AML-193 (cell line): Measurements from ENCODE around the gene LTA.
A peak's percentile ranks its signal among the peaks of the same experiment; 100 is the strongest.
"Not testable (repeated sequence)": the region's sequence is repeated elsewhere in the genome, so short reads cannot be mapped to it uniquely, and the experiment has no call there.

Source experiments
- DNase-seq, 2 experiments: peaks; one replicate each; lab custom pipeline; 2025; lab: John Stamatoyannopoulos, UW

LTA gene

DNA sequence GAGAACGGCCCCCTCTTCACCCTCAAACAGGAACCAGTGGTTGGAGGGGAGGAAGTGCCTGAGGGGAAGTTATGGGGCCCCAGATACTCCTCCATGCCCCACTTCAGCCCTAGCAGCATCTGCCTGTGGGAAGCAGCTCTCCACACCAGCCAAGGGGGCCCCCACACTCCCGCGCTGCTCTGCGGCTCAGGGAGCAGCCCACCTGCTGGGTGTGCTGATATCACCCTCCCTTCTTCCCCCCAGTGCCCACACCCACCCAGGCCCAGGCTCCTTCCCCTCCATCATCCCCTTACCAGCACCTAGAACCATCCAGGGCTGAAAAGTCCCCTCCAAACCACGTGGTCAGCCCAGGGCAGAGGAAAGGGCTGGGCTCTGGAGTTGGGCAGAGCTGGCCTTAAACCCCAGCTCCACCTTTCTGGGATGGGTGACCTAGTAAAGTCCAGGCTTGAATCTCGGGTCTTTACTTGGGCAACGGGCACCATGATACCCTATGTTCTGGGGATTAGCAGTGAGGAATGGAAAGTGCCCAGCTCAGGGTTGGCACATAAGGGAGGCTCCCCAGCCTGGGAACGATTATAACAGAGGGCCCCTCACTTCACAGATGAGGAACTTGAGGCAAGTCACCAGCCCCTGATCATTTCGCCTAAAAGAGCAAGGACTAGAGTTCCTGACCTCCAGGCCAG lies 14.7 kb downstream of the LTA start:
- DNase-seq = peak; percentile 97

DNA sequence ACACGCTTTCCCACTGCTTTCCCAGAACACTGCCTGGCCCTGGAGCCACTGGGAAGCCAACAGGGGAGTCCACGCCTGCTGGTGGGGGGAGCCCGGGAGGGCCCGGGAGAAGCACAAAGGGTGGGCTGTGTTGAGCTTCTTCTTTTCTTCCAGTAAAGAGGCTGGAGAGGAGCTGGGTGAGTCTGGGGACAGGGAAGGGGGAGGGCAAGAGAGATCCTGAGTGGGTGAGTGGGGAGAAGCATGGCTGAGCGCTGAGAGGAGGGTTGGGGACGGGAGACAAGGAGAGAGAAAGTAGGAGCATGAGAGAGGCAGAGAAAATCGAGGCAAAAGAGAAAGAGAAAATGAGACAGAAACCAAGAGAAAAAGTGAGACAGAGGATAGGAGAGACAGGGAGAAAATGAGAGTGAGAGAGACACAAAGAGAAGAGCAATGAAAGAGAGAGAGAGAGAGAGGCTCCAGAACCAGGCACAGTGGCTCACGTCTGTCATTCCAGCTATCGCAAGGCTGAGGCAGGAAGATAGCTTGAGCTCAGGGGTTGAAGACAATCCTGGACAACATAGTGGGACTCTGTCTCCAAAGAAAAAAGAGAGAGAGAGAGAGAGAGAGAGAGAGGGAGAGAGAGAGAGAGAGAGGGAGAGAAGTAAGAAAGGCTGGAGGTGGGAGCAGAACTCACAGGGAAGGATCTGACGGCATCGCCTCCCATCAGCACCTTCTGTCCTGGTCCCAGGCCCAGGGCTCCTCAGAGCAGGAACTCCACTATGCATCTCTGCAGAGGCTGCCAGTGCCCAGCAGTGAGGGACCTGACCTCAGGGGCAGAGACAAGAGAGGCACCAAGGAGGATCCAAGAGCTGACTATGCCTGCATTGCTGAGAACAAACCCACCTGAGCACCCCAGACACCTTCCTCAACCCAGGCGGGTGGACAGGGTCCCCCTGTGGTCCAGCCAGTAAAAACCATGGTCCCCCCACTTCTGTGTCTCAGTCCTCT lies 16.0 kb downstream of the LTA start:
- DNase-seq = no peak

DNA sequence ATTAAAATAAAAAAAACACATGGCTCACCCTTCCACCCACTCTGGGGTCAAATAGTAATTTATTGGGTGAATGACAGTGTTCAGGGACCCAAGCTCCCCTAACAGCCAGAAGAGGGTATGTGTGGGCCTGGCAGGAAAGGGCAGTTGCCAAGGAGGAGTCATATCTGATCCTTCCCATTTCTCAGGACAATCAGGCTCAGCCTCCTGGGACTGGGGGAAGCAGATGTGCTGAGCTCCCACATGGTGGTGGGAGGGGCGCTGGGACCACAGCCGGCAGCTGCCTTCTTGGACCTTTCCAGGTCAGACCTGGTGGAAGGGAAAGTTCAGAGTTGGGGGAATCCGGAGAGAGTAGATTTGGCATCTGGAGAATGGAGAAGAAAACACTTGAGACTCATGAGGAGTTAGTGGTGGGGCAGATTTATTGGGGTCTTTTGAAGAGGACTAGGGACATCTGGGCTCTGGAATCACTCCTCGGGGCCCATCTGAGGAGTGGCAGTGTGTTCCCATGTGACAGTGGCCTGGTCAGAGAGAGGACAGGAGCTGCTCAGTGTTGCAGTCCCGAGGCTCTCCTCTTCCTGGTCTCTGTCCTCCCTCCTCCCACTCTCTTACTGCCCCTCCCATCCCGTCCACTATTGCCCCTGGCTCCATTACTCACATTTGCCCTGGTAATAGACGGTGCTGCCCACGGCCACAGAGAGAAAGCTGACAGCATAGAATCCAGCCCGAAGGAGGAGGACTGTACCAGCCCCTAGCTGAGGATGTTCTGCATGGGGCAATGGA lies 17.0 kb downstream of the LTA start:
- DNase-seq = no peak

DNA sequence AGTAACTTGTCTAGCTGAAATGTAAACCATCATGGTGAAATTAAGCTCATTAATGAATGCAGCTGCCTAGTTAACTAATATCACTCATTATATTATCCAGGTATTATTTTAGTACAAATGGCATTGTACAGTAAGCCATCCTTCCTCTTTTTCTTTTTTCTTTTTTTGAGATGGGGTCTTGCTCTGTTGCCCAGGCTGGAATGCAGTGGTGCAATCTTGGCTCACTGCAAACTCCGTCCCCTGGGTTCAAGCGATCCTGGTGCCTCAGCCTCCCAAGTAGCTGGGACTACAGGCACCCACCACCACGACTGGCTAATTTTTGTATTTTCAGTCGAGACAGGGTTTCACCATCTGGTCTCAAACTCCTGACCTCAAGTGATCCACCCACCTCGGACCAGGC lies 18.6 kb downstream of the LTA start:
- DNase-seq = not testable (repeated sequence)

DNA sequence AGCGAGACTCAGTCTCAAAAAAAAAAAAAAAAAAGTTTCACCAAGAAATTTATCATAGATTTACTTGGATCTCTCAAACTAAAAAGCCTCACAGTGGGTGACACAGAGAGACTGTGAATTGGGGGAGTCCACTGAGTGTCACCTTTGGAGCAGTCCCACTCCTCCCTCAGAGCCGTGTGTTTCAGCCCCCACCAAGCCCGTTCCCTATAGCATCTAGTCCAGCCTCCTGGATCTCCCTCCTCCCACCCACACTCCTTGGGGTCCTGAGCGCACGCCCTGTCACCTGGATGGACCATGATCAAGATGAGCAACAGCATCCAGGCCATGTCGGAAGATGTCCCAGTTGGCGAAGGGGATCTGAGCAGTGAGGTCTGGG lies 20.3 kb downstream of the LTA start:
- no peak for DNase-seq

DNA sequence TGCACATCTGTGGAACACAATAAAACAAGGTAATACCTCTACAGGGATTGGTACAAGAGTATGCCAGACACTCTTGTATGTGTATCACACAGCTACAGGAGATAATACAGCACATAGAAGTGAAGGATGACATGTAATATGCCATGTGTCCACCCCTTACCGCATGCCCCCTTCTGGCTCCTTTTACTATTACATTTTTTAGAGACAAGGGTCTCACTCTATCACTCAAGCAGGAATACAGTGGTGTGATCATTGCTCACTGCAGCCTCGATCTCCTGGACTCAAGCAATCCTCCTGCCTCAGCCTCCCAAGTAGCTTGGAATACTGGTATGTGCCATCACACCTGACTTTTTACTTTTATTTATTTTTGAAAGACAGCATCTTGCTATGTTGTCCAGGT lies 24.9 kb downstream of the LTA start:
- DNase-seq = peak; percentile 86 to 88

DNA sequence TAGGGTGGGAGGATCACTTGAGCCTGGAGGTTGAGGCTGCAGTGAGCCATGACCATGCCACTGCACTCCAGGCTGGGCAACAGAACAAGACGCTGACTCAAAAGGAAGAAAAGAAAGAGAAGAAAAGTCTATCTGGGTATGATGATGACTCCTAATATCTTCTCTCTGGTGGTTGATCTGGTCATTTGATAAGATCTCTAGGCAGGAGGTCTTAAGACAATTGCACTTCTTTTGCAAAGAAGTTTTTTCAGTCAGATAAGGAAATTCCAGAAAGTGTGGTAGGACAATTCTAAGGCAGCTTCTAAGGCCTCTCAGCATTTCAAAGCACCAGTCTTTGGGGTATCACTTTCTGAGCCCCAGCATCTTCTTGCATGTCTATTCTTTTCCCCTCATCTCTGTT lies 35.2 kb downstream of the LTA start:
- no peak for DNase-seq

DNA sequence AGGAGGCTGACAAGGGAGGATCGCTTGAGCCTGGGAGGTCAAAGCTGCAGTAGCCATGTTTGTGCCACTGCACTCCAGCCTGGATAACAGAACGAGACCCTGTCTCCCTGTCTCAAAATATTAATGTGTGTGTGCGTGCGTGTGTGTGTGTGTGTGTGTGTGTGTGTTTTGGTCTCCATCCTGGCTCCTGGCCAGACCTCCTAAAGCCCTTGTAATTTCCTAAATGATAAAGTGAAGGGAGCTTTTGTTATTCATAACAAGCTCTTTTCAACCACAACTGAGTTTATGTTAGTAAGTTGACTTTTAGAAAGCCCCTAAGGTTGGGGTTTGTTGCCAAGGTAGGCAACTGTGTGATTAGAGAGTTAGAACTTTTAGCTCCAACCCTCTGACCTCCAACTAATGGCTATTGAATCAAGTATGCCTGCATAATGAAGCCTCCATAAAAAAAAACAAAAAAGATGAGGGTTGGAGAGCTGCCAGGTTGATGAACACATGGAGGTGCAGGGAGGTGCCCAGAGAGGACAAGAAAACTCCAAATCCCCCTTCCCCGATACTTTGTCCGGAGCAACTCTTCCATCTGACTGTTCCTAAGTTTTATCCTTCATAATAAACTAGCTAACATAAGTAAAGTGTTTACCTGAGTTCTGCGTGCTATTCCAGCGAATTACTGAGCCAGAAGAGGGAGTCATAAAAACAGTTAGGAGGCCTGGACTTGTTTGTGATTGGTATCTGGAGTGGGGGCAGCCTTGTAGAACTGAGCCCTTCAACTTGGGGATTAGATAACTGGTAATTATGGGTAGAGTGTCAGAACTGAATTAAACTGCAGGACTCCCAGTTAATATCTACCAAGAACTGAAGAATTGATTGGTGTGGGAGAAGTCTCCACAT lies 37.7 kb downstream of the LTA start:
- no peak for DNase-seq

DNA sequence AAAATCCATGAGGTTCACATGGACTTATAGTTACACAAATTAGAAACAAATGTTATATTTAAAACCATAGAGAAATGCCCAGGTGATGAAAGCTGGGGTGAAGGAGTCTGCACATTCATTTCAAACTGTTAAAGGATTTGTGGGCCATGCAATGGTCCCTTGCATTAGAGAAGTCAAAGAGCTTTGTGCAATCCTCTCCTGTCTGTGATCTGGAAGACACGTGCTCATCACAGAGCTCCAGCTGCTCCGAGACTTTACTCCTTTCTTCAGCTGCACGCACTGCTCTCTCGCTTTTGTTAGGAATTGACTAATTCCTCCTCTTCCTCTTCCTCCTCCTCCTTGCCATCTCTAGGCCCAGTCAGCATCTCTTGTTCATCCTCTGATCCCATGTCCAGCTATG lies 38.9 kb downstream of the LTA start:
- no peak for DNase-seq

DNA sequence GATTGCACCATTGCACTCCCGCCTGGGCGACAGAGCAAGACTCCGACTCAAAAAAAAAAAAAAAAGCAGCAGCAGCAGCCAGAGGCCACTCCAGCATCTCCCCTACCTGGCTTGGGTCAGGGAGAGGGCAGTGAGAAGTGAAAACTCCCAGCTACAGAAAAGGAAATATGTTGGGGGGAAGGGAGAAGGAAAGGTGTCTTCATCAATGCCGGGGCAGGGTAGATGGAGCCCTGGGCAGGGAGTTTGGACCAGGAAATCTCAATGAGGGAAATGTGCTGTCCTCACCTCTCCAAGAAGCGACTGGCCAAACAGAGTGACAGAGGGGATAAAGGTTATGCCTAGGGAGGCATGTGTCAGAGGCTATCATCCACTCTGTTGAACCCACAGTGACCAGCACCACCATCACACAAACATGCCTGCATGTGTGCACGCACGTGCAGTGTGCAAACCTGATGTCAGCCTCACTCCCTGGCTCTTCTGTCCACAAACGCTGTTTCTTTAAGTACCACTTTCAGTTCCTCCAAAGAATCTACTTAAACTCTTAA lies 42.1 kb downstream of the LTA start:
- peak; percentile 23 for DNase-seq

DNA sequence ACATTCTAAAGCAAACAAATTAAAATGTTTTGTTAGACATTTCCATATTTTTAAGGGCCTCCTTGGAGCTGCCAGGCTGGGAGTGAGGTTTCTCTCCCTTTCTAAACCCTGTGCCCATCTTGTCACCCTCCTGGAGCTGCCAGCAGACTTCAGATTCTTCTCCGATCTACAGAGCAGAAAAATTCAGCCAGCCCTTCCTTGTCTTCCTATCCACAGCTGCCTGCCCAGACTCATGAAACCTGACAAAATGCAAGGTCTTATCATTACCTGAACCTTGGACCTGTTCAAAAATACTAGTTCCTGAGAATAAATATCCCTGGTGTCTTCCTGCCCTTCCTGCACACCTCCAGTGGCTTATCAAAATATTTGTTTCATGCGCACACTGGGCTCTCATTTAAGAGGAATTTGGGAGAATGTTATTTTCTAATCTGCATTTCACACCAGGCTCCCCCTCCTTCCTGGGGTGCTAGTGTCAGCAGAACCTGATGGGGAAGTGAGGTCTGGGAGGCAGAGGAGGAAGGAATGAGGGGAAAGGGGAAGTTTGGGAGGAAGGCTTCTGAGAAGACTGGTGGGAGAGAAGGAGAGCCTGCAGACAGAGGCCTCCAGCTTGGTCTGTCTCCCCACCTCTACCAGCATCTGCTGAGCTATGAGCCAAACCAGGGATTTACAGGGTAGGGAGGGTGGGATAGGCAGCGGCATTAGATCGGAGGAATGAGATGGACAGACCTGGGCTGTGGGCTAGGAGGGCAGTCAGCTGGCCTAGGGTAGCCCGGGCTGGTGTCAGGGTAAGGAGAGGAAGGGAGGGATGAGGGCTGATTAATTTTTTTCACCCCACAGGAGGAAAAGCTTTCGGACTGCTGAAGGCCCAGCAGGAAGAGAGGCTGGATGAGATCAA lies 42.8 kb downstream of the LTA start, which contains the start of gene AIF1:
TSS of gene AIF1 (plus strand) at position 551 of the 895 bp plus-strand sequence. CDS start at position 647, 96 bp downstream.
- DNase-seq = peak; percentile 39 to 72

DNA sequence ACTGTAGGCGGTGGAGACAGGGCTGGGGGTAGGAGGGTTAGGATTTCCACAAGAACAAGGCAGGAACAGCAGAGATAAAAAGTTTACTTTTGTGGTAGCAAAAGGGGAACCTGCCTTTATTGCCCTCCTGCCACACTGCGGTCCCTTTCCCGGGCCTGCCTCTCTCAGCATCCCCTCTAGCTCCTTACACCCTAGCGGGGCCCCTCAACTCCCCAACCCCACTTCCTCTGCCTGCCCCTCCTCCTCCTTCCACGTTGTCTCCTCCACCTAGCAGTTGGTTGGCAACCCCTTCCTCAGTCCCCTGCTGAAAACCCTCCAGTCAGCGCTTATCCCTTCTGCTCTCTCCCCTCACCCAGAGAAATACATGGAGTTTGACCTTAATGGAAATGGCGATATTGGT lies 43.7 kb downstream of the LTA start:
- DNase-seq = peak; percentile 78 to 82

DNA sequence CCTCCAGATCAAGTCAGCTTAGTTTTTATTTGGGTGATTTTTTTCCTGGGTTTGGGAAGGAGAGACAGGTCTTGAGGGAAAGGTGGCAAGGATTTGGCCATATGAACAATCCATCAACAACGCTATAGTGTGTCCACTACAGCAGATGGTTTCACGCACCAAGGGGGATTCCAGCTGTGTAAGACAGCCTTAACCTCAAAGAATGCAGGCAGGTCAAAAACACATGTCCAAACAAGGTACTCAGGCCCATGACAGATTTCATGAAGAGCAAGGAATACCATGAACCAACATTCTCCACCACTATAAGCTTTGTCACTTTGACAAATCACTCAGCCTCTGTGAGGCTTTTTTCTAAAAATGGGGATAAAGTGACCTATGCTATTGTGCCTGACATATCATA lies 44.9 kb downstream of the LTA start:
- no peak for DNase-seq

DNA sequence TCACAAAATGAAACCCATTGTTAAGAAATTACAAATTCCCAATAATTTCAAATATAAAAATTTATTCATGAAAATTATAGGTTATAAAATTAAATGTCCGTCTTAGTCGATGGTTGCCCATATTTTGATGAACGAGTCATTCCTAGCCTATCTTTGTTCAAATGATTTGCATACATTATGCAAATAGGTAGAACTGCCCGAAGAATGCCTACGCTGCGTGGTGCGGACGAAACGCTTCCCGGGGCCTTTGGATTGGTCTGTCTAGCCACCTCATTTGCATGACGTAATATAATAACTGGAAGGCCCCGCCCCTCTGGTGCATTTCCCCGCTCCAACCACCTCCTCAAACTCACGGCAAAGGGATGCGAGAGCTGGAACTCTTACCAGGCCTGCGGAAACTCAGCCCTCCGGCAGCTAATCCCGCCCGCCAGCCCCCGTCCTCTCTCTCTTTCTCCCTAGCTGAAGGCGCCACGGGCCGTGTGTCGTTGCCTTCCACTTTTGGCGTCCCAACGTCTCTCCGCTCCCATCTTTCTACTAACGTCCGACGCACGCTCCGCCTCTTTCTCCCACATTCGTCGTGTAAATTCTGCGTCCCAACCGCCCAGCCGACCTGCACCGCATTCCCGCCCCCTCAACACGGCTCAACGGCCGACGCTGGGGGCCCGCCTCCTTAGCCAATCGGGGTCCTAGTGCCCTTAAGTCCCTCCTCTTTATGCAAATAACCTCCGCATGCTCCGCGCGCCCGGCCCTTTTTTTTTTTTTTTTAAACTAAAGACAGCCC lies 47.9 kb downstream of the LTA start:
- DNase-seq = peak; percentile 99 to 100

DNA sequence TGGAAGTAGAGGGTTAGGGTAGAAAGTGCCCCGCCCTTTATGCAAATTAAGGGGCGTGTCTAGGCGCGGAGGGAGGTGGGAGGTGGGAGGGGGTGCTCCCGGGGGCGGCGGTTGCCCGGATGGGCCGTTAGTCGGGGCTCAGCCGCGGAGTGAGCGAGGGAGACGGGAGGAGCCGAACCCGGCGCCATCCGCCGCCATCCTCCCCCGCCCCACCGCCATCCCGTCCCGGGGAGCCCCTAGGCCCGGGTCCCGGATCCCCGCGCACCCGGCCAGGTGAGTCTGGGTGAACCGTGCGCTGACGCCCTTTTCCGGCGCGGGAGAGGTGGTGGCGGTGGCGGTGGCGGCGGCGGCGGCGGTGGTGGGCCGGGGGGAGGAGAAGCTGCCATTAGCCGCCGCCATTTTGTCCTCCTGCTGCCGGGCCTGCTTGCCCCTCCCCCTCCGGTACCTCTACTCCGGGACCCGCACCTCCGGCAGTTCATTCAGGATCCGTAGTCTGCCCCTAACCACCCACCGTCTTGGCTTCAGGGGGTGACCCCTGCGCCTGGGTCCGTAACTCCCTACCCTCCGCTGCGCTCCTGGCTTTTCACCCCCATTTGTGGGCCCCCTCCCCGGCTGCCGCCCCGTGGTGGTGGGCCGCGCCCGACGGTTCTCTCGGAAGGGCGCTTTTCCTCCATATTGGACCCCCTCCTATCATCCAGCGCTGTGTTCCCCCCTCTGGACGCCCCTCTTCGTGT lies 48.7 kb downstream of the LTA start, which contains the start of gene PRRC2A:
TSS of gene PRRC2A (plus strand) at position 130 of the 734 bp plus-strand sequence. CDS start 2,075 bp downstream, outside the sequence.
- DNase-seq = peak; percentile 65 to 66

DNA sequence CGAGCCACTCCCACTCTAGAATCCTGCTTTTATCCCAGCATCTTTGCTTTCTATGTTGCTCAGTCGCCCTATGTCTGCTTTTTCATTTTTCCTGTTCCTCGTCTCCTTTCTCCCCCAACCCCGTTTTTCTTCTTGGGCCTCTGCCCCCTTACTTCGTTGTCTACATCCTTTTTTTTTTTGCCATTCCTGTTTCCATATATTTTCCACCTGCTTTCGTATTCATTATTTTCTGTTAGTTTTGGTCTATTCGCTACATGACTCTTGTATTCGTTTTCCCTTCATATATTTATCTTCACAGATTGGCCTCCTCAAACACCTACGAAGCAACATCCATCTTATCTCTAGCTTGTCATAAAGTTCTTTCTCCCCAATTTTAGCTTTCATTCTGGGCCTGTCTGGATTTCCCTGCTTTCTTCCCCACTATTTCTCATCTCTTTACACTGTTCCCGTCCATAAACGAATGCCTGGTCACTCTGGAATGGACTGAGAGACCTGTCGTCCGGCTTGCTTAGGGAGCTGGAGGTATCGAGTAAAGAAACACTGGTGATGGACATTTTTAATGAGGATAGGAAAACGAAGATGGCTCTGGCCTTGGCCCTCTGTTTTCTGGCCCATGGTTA lies 49.3 kb downstream of the LTA start:
- no peak for DNase-seq

DNA sequence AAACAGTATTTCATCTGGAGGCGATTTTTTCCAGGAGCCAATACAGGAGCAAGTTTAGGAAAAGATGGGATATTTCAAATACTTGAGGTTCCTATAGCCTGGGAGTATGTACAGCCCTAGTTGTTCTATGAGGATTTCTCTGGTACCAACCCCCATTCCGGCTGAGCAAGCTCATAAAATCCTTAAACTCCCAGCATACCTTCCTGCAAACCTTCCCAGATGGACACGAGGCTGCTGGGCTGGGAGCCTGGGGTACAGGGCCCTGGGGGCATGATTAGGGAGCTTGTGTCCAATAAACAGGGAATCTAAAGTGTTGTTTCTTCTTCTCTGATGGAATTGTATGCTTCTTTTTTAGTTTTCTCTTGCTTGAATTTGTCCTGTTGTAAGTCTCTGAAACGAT lies 49.9 kb downstream of the LTA start:
- DNase-seq = no peak

DNA sequence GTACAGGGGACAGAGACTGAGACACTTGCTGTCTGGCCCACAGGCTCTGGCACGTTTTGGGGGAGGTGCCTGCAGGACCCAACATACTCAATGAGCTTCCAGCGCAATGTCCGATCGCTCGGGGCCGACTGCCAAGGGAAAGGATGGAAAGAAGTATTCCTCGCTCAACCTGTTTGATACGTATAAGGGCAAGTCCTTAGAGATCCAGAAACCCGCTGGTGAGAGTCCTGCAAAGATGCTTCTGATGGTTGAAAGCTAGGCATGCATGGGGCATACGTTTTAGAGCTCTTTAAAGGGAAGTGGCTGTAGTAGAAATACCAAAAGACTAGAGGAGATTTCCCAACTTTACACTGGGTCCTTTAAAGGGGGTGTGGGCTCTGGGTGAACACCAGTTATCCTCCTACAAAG lies 50.6 kb downstream of the LTA start:
- peak; percentile 86 to 91 for DNase-seq
